ENCODE results near the gene CDC42BPB.

The CDC42BPB gene

GRCh38 chr14:102937331-102938175 is 119.8 kb downstream of the CDC42BPB start:
- no peak overlapping the region for H3K4me3 ChIP-seq (ENCODE audit: low read depth, low read length)
- no peak for TF ChIP-seq CTCF (IDR thresholded peaks at IDR 0.05; ENCODE audit: low read depth, low read length)

GRCh38 chr14:102935756-102936155 is 121.6 kb downstream of the CDC42BPB start:
- no peak overlapping the region for H3K4me3 ChIP-seq (ENCODE audit: low read depth, low read length)
- no peak for TF ChIP-seq CTCF (IDR thresholded peaks at IDR 0.05; ENCODE audit: low read depth, low read length)

GRCh38 chr14:102933618-102934231 is 123.6 kb downstream of the CDC42BPB start:
- no peak for TF ChIP-seq CTCF (IDR thresholded peaks at IDR 0.05; ENCODE audit: low read depth, low read length)

GRCh38 chr14:102932484-102933248 is 124.7 kb downstream of the CDC42BPB start:
- H3K4me3 ChIP-seq (ENCODE audit: low read depth, low read length), result no peak overlapping the region
- no peak for TF ChIP-seq CTCF (IDR thresholded peaks at IDR 0.05; ENCODE audit: low read depth, low read length)

More at GRCh38 chr14:102933618-102934231, 123.6 kb downstream of the CDC42BPB start:
- no peak overlapping the region for H3K4me3 ChIP-seq (ENCODE audit: low read depth, low read length)

- H3K4me3 ChIP-seq (ENCODE audit: low read depth, low read length), result no peak overlapping the region
- no peak for TF ChIP-seq CTCF (IDR thresholded peaks at IDR 0.05; ENCODE audit: low read depth, low read length)
These were observed 125.6 kb downstream of the CDC42BPB start for GRCh38 chr14:102931580-102932285.

- no peak for TF ChIP-seq CTCF (IDR thresholded peaks at IDR 0.05; ENCODE audit: low read depth, low read length)
- H3K4me3 ChIP-seq (ENCODE audit: low read depth, low read length), result no peak overlapping the region
These were observed 126.4 kb downstream of the CDC42BPB start for GRCh38 chr14:102930753-102931579.

All from WI38 (cell line).